Panc1 (cell line): ENCODE data around the gene CHAF1A. TPM values are rescaled to one million over a fixed set of nuclear protein-coding genes. Genes with fewer than 3 reads are reported as not detected.

Experiments used
- ATAC-seq: fragments of 200-7000 bp; cut with Tn5 transposase; 2 replicates; pipeline ENCODE4 v1.9.1; 2020; ENCODE audit warnings: mild to moderate bottlenecking, moderate library complexity
- BruUV-seq: library from RNA; stranded (reverse); fragments of 400-500 nt; replicated peaks from 2 replicates; lab custom pipeline; 2021; lab: Mats Ljungman, UMichigan
- CTCF ChIA-PET: fragments of 300-600 bp; sonication (Branson Sonifier 250); formaldehyde crosslinking; loops from one replicate; lab custom pipeline; 2022; ENCODE audit warnings: antibody characterized with exemption; lab: Charles Lee
- POLR2A ChIA-PET: fragments of 300-600 bp; sonication (Branson Sonifier 250); formaldehyde crosslinking; loops from one replicate; lab custom pipeline; 2022; ENCODE audit warnings: antibody characterized with exemption; lab: Charles Lee
- DNase-seq: peaks from one replicate; pipeline ENCODE4 v3.0.0-alpha.2; 2010; ENCODE audit warnings: low read depth, low spot score
- H3K27ac ChIP-seq: 2 replicates; pipeline ENCODE4 v1.5.1; 2011; ENCODE audit warnings: mild to moderate bottlenecking, low read length, inconsistent platforms
- H3K27me3 ChIP-seq: fragments of 200-500 bp; sonication (Bioruptor generic); 2 replicates; pipeline ENCODE4 v1.6.0; 2014; ENCODE audit warnings: low read length, inconsistent platforms; ENCODE audit not compliant: control insufficient read depth, insufficient read depth
- H3K36me3 ChIP-seq: fragments of 200-500 bp; sonication (Bioruptor generic); 2 replicates; pipeline ENCODE4 v1.5.1; 2014; ENCODE audit warnings: inconsistent platforms, mild to moderate bottlenecking, low read length, moderate library complexity; ENCODE audit not compliant: control insufficient read depth, insufficient read depth
- H3K4me1 ChIP-seq: 2 replicates; pipeline ENCODE4 v1.5.1; 2011; ENCODE audit warnings: inconsistent platforms, mild to moderate bottlenecking, low read length, moderate library complexity; ENCODE audit not compliant: control insufficient read depth, insufficient read depth
- H3K4me3 ChIP-seq, 2 experiments: 2 replicates each; pipeline ENCODE4 v1.5.1; 2011 to 2012; ENCODE audit warnings: low read depth in 2 of 2, low read length in 2 of 2, mild to moderate bottlenecking in 2 of 2, inconsistent platforms in 1 of 2, moderate library complexity in 1 of 2
- H3K9me3 ChIP-seq: fragments of 200-500 bp; sonication (Bioruptor generic); 2 replicates; pipeline ENCODE4 v1.5.1; 2014; ENCODE audit warnings: low read depth, mild to moderate bottlenecking, inconsistent platforms, low read length, moderate library complexity; ENCODE audit not compliant: control insufficient read depth, insufficient read depth
- CTCF ChIP-seq: fragments of 450-650 bp; IDR thresholded peaks from 2 replicates; pipeline ENCODE4 v1.5.1; 2017; ENCODE audit warnings: mild to moderate bottlenecking
- POLR2AphosphoS5 ChIP-seq: IDR thresholded peaks from 2 replicates; pipeline ENCODE4 v1.6.1; 2012; ENCODE audit warnings: mild to moderate bottlenecking, low read depth, low read length, moderate library complexity
- REST ChIP-seq, 2 experiments: IDR thresholded peaks; 2 replicates each; pipeline ENCODE4 v1.6.1; 2011 to 2012; ENCODE audit warnings: low read depth in 2 of 2, control low read depth in 1 of 2, low read length in 1 of 2, mild to moderate bottlenecking in 1 of 2, moderate library complexity in 1 of 2; ENCODE audit not compliant: insufficient read depth in 1 of 2
- SIN3A ChIP-seq: IDR thresholded peaks from 2 replicates; pipeline ENCODE4 v1.6.1; 2012; ENCODE audit warnings: low read depth, mild to moderate bottlenecking, low read length, moderate library complexity, borderline replicate concordance; ENCODE audit not compliant: insufficient read depth
- TCF7L2 ChIP-seq: IDR thresholded peaks from 2 replicates; pipeline ENCODE4 v1.6.1; 2011; ENCODE audit warnings: mild to moderate bottlenecking, low read depth, low read length, inconsistent platforms
- in situ Hi-C: cut with HindIII; loops from 2 replicates; pipeline ENCODE4 v1.10.0; 2016; ENCODE audit warnings: low sequenced_read_pairs, low pct_unique_long_range_greater_than_20kb
- intact Hi-C: fragments of 100-400 bp; cut with micrococcal nuclease; formaldehyde crosslinking; loops from one replicate; pipeline ENCODE4 v1.10.0; 2022; ENCODE audit not compliant: unreplicated experiment
- total RNA-seq: library from RNA; stranded (reverse); gene quantifications from one replicate; pipeline ENCODE4 v1.2.1, GENCODE V29; 2021; ENCODE audit not compliant: unreplicated experiment

Gene CHAF1A
- total RNA-seq, 1 experiment from 2014 or later: 45.4 TPM

GRCh38 chr19:4401769-4402170, 670 bp upstream of the CHAF1A start:
- Histone ChIP-seq H3K9me3 (no peaks in the 10 kb centered on the region), H3K27me3 (no peaks in the 10 kb centered on the region), H3K4me3 (peak overlapping the region; percentile 68 to 84), H3K27ac (peak overlapping the region; percentile 86), H3K36me3 (peaks cover 2% of the 10 kb centered on the region; the same call in 1 of the 2 replicates), H3K4me1 (peaks cover 10% of the 10 kb centered on the region)
- CTCF ChIA-PET: no interaction called here
- TF ChIP-seq CTCF (no peak), TCF7L2 (no peak), REST (IDR thresholded peaks at IDR 0.05; ENCODE audit: insufficient read depth in 1 of 2, low read depth in 2 of 2, low read length in 1 of 2) (no peak), SIN3A (no peak), POLR2AphosphoS5 (no peak)
- intact Hi-C loops (loop anchor here (5.0 kb wide), 1 partner anchor 34 kb away; no protein-coding TSS in a partner anchor), in situ Hi-C loops (no loop called here)
- POLR2A ChIA-PET: no interaction called here
- BruUV-seq: no TSS peak
- no peak for DNase-seq
- ATAC-seq: no peak

- DNase-seq: no peak
- in situ Hi-C loops (no loop called here), intact Hi-C loops (loop anchor here (5.0 kb wide), 1 partner anchor 36 kb away; no protein-coding TSS in a partner anchor)
- Histone ChIP-seq H3K9me3 (no peaks in the 10 kb centered on the region), H3K4me1 (peaks cover 10% of the 10 kb centered on the region), H3K27me3 (no peaks in the 10 kb centered on the region), H3K4me3 (peak overlapping the region; percentile 84 to 86), H3K27ac (peak overlapping the region; percentile 79), H3K36me3 (peaks cover 2% of the 10 kb centered on the region; the same call in 1 of the 2 replicates)
- ATAC-seq: no peak
- no peak for TF ChIP-seq SIN3A
- no peak for TF ChIP-seq REST (IDR thresholded peaks at IDR 0.05; ENCODE audit: insufficient read depth in 1 of 2, low read depth in 2 of 2, low read length in 1 of 2)
- CTCF ChIA-PET: no interaction called here
- POLR2A ChIA-PET: no interaction called here
- no TSS peak for BruUV-seq
These were observed 743 bp downstream of the CHAF1A start for GRCh38 chr19:4403005-4403761.
